Endothelial cell of hepatic sinusoid (primary cell): Measurements from ENCODE around the gene PSMD11.
"Not testable (repeated sequence)": the region's sequence is repeated elsewhere in the genome, so short reads cannot be mapped to it uniquely, and the experiment has no call there.

ENCODE experiments used
- in situ Hi-C: cut with HindIII; loops from 2 replicates; pipeline ENCODE4 v1.10.0; 2017; ENCODE audit warnings: low sequenced_read_pairs

PSMD11 gene

DNA sequence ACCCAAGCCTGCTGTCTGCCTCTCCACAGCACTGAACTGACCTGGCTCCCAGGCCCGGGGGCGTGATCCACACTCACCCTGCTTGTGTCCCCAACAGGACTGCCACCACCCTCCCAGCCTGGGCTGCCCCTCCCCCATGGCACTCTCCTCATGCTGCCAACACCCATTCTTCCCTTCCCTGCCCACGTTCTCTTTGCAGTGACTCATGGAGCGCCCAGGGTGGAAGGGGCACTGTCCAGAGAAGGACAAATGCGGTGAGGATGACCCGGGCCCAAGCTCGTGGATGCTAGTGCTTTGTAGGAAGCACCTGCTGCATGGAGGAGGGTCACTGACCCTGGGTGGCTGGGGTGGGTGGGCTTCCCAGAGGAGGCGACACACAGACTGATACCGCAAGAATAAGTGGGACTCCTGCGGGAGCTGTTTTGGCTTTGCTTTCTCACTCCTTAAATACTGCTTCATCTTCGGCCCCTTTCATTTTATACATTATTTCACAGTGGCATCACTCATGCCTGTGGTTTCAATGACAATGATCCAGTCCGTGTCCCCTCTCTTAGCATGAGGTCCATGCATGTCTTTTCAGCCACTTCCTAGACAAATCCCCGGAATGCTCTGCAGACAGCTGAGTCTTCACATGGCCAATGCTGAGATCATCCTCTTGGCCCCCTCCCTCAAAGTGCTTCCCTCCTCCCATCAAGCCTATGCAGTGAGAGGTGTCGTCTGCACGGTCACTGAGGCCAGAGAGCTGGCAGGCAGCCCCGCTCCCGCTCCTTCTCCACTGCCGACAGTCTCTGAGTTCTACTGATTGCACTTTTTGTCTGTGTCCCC is 60.1 kb downstream of the PSMD11 start:
- in situ Hi-C loops: loop anchor here (5.0 kb wide), 1 partner anchor 48 kb away; no protein-coding TSS in a partner anchor

DNA sequence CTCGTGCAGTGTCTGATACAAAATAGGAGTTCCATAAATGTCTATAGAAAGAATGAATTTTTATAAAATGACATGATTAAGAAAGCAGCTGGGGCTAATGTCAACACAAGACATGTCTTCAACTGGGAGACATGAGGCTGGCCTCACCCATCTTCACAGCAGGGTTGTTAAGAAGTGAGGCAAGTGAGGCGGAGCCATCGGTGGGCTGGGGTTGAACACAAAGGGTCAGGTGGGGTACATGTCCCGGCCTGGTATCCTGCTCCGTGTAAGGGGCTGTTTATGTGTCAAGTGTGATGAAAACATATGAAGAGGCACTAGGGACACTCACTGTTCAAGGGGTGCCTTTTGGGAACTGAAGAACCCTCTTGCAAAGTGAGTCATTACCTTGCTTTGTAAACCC is 64.6 kb downstream of the PSMD11 start:
- in situ Hi-C loops: no loop called here

DNA sequence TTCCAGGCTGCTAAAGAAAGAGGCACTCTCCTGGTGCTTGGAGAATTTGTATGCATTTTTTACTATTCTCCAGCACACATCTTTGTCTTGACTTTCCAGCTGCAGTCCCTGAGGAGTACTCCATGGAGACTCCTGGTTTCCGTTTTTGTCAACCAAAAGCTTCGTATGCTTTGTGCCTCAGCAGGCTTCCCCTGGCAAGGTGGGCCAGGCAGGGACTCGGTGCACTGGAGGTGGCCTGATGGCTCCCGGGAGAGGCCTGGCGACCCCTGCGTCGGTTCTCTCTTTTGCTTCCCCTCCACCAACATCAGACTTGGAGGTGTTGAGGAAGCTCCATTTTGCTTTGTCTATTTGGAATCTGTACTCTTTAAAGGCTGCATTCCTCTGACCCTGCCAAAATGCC is 66.2 kb downstream of the PSMD11 start:
- in situ Hi-C loops: no loop called here

DNA sequence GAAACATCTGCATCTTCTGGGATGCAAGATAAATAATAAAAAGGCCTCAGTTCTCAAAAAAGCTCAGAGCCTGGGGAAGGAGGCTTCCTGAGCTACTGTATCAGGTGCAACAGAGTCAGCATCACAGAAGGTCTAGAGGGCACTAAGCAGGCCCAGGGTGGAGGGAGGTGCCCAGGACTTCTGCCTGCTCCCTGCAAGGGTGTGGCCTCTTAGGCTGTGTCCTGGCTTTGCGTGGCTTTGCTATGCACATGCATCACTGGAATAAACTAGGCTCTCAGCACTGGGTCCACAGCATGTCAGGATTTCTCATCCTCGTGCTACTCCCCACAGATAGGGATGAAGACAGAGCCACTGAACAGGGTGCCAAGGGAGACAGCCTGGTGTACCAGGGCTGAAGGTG is 68.0 kb downstream of the PSMD11 start:
- in situ Hi-C loops: no loop called here

DNA sequence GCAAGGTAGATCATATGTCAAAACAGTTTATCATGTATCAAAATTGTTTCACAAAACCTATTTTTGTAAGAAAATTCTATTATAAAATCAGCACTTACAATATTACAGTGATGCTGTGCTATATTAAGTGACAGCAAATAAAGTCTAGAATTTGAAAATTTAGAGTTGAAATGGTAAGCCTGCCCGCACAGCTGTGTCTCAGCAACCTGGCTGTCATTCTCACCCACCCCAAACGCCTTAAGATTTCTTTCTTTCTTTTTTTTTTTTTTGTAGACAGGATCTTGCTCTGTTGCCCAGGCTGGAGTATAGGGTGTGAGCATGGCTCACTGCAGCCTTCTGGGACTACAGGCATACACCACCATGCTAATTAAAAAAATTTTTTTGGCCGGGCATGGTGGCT is 69.3 kb downstream of the PSMD11 start:
- in situ Hi-C loops: no loop called here

DNA sequence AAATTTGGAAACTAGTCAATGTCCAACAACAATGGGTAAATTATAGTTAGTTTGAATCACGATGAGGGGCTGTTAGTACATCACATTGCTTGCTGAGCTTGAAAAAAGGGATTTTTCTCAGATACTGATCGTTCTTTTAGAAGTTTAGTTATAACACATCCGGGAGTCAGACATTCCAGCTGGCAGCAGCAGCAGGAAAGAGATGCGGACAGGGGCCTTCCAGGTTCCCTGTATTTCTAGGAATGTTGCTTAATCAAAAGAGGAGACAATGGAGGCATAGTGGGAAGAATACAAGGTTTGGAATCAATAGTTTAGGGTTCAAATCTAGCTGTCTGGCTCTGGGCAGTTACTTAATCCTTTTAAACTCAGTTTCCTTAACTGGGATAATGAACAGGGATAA is 70.3 kb downstream of the PSMD11 start:
- in situ Hi-C loops: no loop called here

DNA sequence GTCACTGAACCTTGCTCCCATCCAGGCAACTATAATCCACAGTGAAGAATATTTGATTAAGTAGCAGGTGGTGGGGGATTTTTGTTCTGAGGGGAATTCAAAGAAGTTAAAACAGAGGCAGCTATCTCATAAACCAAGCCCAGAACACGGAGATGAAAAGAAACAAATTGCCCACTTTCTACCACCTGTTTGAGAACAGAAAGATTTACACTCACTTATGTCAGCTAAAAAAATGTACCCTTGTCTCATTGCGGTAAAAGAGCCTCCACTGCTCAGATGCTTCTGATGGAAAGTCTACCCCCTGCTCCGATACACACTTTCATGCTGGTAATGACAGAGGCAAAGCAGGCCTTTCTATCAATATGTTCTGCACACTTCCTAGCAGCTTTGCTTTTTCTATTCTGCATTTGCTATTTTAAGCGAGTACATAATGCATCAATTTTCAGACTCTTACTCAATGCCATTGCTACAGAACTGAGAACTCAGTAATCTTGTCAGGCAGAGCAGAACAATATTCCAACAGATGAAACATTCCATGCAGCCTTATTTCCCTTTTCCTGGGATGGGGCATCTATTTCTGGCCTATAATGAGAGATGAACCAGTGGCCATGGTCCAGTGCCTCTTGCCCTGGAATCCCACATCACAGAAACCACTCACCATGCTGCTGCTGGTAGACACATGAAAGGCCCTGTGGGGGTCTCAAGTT is 71.5 kb downstream of the PSMD11 start:
- in situ Hi-C loops: no loop called here

DNA sequence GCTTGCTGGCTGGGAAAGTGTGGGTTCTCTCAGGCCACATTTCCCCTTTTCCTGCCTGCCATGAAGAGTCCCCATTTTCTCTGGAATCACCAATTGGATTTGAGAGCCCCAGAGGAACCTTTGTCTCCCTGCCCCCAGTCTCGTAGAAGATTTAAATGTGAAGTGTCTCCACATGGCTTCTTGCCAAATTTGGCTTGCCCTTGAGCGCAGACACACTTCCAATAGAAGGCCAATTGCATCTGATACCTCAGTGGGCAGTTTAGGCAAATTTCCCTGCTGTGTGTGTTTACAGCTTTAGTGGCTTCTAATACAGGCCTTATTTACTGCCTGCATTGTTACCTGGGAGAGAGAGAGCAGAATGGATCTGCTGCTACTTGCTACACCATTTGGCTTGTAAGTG is 72.1 kb downstream of the PSMD11 start:
- in situ Hi-C loops: no loop called here

DNA sequence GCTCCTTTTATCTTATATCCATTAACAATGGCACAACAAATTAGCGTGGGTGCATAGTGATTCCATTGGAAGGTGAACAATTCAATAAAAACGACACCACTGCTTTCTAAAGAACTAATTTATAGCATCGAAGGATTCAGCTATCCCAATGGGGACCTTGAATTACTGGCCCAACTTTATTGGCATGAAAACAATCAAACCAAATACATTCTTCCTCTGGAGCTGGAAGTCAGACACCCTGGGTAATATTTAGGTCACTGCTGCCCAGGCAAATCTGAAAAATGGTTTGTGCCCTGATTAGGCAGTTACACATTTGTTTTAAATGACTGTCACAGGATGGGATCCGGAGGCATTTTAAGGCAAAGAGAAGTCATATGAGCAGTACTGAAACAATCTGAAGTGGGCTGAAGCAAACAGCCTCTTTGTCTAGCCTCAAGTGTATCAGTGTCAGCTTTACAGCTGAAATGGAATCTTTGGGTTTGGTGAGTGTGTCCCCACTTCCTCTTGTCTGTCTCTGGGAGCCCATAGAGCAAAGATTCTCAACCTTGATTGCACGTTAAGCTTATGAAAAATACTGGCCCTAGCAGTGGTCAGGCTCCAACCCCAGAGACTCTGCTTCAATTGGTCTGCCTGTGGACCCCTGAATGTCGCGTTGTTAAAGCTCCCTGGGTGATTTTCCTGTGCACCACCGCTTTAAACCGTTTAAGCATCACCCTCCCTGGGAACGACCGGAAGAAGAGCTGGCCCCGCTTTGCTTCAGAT is 72.8 kb downstream of the PSMD11 start:
- in situ Hi-C loops: no loop called here

DNA sequence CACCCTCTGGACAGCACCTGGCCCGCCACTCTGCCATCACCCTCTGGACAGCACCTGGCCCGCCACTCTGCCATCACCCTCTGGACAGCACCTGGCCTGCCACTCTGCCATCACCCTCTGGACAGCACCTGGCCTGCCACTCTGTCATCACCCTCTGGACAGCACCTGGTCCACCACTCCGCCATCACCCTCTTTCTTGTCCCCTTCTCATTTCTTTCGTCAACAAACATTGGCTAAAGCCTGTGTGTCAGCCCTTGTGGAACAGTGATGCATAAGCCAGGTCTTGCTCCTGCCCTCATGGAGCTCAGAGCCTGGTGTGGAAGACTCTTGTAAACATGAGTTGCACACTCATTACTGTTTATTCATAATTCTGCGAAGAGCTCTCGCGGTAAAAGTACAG is 73.7 kb downstream of the PSMD11 start:
- in situ Hi-C loops: no loop called here

DNA sequence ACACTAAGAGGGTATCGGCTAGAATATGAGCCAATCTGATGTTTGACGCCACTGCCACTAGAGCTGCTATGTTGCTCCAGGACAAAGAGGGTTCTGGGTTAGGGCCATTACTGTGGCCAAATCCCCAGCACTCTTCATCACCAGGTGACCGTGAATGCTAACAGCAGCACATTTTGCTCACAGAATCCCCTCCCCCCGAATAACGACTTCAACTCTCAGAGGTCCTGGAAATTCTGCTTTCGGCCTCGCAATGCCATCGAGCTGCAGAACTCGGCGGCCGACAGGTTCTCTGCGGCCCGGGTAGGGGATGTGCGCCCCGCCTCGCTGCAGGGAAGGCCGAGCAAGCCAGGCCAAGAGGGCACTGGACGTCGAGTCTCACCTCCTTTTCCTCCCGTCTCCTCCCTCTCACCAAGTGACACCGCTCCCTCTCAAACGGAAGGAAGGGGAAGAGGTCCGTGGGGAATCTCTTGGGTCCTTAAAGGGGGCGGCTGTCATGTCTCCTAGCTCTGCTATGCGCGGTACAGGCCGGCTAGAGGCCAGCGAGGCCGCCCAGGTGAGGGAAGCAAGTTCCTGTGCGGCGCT is 74.4 kb downstream of the PSMD11 start:
- in situ Hi-C loops: no loop called here

DNA sequence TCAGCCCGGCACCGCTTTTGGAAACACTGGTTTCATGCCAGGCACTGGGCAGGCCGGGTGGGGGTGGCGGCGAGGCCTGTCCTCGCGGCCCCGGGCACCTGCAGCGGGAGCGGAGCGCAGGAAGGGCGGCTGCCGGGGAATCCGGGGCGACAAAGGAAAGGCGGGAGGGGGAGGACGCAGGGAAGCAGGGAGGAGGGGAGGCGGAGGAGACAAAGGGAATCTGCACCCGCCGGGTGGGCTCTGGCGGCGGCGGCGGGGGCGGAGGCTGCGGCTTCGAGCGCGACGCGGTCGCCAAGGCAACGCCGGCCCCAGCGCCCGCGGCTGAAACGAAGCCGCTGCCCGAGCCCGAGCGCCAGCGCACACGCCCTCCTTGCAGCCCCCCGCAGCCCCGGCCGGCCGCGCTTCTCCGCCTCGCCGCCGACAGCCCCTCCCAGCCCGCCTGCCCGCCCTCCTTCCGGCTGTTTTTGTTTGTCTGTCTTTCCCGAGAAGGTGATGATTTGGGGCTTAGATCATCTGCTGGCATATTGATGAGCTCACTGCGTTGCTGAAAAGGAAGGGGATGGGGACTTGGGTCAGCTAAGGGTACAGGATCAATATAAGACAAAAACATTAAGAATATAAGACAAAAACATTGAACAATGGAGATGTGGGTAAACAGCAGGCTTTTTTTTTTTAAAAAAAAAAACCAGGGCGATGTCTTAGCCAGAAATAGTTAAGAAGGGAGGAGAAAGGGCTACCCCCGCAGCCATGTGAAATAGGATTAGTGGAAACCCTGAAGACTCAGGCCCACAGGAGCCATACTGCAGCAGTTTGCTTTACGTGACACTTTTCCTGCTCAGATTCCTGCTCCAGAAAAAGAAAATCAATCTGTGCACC is 75.2 kb downstream of the PSMD11 start:
- in situ Hi-C loops: no loop called here

DNA sequence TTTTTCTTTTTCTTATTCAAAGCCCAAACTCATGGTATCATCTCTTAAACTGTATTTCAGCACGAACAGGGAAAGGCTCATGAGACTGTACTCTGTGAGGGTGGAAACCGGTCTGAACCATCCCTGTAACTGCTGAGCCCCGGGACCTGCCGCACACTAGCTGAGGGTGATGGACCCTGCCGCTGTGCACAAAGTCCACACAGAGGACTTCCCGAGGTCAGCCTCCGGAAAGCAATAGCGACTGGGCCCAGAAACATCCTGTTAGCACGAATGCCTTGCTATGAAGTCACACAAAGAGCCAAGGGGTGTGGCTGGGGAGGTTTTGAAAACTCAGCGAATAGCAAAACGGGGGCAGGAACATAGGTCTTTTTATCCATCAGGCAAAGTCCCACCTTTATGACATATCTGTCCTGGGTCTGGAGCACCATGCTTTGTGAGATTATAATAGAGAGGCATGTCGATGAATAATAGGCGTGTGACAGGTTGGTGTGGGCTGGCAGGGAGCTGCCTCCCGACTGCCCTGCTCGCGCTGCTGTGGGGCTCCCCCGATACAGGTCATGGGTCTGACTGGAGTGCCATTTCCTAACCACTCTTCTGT is 75.9 kb downstream of the PSMD11 start:
- in situ Hi-C loops: no loop called here

DNA sequence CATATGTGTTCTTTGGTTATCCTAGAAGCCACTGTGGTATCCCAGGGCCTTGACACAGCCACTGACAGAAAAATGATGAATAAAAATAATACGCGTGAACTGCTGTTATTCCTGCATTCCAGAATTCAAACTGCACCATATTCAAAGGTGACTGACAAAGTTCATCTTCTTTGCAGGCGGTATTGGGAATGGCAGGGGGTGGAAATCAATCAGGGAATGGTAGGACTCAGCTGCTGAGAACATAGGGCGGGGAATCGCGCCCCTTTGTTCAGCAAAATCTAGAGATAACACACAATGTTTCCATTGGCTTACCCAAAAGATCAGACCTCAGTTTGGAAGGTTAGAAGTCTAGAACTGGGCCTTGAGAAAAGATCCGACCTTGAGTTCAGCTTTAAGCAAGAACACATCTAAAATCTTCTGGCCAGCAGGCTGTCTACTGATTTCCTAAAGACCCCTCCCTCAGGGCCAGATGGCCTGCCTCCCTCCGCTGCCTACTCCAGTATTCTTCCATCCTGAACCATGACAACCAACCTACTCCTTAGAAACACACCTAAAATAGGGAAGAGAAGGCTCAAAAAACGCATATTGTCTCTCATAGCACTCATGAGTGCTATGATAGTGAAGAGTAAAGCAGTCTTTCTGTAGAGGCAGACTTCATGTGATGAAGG is 76.6 kb downstream of the PSMD11 start:
- in situ Hi-C loops: no loop called here

DNA sequence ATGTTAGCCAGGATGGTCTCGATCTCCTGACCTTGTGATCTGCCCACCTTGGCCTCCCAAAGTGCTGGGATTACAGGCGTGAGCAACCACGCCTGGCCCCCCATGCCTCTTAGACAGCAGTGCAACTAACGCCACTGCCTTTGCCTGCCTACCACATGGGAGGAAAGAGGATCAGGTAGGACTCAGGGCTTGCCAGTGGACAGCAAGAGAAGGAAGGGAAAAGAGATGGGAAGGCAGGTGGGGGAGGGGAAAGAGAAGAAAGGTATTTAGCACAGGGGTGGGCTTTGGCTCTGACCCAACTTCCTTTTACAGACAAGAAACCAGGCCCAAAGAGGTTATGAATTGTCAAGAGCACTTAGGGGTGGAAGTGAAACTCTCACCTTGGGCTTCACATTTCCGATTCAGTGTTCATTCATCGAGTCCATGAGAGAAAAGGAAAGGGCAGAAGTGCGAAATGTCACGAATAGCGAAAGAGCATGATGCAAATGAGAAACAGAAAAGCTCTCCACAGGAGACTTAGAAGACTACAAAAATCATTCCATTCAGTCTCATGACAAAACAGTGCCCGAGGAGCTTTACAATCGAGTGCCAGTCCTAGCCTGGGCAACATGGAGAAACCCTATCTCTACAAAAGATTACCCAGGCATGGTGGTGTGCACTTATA is 78.8 kb downstream of the PSMD11 start:
- in situ Hi-C loops: no loop called here

DNA sequence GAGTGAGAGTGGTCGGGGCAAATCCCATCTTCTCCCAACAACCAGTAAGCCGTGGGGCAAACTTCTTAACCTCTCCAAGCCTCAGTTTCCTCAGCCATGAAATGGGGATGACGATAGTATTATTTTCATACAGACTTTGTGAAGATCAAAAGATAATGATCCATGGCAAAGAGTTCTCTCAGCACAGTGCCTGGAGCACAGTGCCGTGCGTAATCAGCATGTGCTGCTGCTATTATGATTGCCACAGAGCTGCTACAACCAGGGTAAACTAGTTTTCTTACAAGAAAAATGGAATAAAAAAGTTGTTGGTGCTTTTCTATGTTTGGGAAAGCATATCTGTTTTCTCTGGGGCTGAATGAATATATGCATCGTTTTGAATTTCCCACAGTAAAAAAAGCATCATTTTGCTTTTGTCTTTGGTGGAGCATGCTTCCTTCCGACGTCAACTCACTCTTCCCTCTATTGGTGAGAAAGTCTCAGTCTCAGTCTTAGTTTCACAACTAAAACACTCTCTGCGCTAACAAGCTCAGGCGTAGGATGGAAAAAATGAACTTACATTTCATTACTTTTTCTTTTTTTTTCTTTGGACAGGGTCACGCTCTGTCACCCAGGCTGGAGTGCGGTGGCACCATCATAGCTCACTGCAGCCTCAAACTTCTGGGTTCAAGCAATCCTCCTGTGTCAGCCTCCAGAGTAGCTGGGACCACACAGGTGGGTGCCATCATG is 79.7 kb downstream of the PSMD11 start:
- in situ Hi-C loops: no loop called here

DNA sequence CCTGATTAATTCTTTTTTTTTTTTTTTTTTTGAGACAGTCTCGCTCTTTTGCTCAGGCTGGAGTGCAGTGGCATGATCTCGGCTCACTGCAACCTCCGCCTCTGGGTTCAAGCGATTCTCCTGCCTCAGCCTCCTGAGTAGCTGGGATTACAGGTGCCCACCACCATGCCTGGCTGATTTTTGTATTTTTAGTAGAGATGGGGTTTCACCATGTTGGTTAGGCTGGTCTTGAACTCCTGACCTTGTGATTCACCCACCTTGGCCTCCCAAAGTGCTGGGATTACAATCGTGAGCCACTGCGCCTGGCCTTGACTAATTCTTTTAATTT is 80.2 kb downstream of the PSMD11 start:
- in situ Hi-C loops: not testable (repeated sequence)

DNA sequence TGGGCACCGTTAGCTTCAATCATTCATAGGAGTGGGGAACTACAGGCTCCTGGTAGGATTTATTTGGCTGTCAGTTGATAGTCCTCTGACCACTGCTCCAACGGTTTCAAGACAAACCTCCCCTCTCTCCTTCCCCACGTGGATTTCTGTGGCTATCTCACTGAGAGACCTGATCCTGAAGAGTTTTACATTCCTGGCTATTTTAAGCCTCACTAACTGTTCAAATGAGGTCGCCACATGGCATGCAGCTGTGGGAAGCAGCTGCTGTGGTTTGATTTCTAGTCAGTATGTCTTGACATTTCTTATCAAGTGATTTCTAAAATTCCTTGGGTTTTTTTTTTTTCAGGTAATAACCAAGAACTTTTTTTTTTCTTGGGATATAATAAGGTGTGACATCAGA is 80.8 kb downstream of the PSMD11 start:
- in situ Hi-C loops: no loop called here
